ENCODE results near the gene UBE2F.

DNA sequence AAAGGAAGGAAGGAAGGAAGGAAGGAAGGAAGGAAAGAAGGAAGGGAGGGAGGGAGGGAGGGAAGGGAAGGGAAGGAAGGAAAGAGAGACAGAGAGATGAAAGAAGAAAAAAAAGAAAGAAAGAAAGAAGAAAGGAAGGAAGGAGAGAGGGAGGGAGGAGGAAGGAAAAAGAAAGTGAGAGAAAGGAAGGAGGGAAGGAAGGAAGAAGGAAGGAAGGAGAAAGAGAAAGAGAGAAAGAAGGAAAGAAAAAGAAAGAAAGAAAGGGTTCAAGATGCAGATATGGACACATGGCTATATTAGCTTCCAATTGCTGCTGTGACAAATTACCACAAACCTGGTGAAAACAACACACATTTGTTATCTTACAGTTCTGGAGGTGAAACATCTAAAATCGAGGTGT, 20.4 kb upstream of the UBE2F start:
- TF ChIP-seq RARB (CRISPR knock-in tag; IDR thresholded peaks at IDR 0.05) (no peak), ARNTL (CRISPR knock-in tag; IDR thresholded peaks at IDR 0.05; ENCODE audit: borderline replicate concordance, low read depth) (no peak), ZFP30 (CRISPR knock-in tag; IDR thresholded peaks at IDR 0.05) (no peak), ZNF565 (CRISPR knock-in tag; conservative IDR thresholded peaks at IDR 0.05; ENCODE audit: low read depth) (no peak), CSDC2 (CRISPR knock-in tag; IDR thresholded peaks at IDR 0.05) (no peak), TCF4 (CRISPR knock-in tag; IDR thresholded peaks at IDR 0.05; ENCODE audit: borderline replicate concordance) (no peak), ZNF70 (CRISPR knock-in tag; IDR thresholded peaks at IDR 0.05) (no peak), ZFP3 (CRISPR knock-in tag; IDR thresholded peaks at IDR 0.05) (no peak), GLIS3 (CRISPR knock-in tag; IDR thresholded peaks at IDR 0.05) (no peak), BACH2 (CRISPR knock-in tag; IDR thresholded peaks at IDR 0.05; ENCODE audit: borderline replicate concordance) (no peak)
- TF ChIP-seq, protein P1, sequence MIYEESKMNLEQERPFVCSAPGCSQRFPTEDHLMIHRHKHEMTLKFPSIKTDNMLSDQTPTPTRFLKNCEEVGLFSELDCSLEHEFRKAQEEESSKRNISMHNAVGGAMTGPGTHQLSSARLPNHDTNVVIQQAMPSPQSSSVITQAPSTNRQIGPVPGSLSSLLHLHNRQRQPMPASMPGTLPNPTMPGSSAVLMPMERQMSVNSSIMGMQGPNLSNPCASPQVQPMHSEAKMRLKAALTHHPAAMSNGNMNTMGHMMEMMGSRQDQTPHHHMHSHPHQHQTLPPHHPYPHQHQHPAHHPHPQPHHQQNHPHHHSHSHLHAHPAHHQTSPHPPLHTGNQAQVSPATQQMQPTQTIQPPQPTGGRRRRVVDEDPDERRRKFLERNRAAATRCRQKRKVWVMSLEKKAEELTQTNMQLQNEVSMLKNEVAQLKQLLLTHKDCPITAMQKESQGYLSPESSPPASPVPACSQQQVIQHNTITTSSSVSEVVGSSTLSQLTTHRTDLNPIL (CRISPR knock-in tag; IDR thresholded peaks at IDR 0.05; ENCODE audit: low read depth) = no peak
- TF ChIP-seq, protein P2, sequence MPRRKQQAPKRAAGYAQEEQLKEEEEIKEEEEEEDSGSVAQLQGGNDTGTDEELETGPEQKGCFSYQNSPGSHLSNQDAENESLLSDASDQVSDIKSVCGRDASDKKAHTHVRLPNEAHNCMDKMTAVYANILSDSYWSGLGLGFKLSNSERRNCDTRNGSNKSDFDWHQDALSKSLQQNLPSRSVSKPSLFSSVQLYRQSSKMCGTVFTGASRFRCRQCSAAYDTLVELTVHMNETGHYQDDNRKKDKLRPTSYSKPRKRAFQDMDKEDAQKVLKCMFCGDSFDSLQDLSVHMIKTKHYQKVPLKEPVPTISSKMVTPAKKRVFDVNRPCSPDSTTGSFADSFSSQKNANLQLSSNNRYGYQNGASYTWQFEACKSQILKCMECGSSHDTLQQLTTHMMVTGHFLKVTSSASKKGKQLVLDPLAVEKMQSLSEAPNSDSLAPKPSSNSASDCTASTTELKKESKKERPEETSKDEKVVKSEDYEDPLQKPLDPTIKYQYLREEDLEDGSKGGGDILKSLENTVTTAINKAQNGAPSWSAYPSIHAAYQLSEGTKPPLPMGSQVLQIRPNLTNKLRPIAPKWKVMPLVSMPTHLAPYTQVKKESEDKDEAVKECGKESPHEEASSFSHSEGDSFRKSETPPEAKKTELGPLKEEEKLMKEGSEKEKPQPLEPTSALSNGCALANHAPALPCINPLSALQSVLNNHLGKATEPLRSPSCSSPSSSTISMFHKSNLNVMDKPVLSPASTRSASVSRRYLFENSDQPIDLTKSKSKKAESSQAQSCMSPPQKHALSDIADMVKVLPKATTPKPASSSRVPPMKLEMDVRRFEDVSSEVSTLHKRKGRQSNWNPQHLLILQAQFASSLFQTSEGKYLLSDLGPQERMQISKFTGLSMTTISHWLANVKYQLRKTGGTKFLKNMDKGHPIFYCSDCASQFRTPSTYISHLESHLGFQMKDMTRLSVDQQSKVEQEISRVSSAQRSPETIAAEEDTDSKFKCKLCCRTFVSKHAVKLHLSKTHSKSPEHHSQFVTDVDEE (CRISPR knock-in tag; IDR thresholded peaks at IDR 0.05) = no peak
- TF ChIP-seq, protein P3, sequence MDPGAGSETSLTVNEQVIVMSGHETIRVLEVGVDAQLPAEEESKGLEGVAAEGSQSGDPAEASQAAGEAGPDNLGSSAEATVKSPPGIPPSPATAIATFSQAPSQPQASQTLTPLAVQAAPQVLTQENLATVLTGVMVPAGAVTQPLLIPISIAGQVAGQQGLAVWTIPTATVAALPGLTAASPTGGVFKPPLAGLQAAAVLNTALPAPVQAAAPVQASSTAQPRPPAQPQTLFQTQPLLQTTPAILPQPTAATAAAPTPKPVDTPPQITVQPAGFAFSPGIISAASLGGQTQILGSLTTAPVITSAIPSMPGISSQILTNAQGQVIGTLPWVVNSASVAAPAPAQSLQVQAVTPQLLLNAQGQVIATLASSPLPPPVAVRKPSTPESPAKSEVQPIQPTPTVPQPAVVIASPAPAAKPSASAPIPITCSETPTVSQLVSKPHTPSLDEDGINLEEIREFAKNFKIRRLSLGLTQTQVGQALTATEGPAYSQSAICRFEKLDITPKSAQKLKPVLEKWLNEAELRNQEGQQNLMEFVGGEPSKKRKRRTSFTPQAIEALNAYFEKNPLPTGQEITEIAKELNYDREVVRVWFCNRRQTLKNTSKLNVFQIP (CRISPR knock-in tag; IDR thresholded peaks at IDR 0.05; ENCODE audit: borderline replicate concordance, low read depth) = no peak
